LNCaP clone FGC (cell line): Measurements from ENCODE around the gene SLC45A1.

Experiments used
- DNase-seq: peaks from one replicate; pipeline ENCODE4 v3.0.0-alpha.2; 2011; ENCODE audit warnings: low read depth
- H3K4me3 ChIP-seq: 2 replicates; pipeline ENCODE4 v1.5.1; 2011; ENCODE audit warnings: mild to moderate bottlenecking, low read depth, low read length, control low read depth
- TF ChIP-seq, protein P1 (sequence below): IDR thresholded peaks from 2 replicates; pipeline ENCODE4 v1.5.1; 2012; ENCODE audit warnings: mild to moderate bottlenecking; ENCODE audit not compliant: control insufficient read depth, insufficient read depth; ENCODE audit errors: extremely low read depth

SLC45A1 gene

DNA sequence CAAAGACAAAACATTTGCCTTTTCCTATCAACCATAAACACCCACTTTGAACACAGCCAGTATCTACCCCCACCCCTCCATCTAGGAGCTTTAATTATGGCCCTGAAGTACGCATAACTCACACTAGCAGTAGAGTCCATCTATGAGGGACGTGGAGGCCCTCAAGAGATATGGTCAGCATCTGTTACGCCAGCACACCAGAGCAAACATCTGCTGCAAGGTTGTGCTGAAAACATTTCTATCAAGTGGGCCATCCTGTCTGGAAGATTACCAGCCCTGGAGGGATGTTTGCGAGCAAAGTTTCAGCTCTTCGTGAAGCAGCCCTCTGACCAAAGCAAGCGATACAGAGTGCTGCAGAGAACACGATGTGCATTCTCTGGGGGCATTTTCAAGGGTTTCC is 74.6 kb downstream of the SLC45A1 start:
- no peak overlapping the region for H3K4me3 ChIP-seq
- no peak for DNase-seq
- TF ChIP-seq, protein P1, sequence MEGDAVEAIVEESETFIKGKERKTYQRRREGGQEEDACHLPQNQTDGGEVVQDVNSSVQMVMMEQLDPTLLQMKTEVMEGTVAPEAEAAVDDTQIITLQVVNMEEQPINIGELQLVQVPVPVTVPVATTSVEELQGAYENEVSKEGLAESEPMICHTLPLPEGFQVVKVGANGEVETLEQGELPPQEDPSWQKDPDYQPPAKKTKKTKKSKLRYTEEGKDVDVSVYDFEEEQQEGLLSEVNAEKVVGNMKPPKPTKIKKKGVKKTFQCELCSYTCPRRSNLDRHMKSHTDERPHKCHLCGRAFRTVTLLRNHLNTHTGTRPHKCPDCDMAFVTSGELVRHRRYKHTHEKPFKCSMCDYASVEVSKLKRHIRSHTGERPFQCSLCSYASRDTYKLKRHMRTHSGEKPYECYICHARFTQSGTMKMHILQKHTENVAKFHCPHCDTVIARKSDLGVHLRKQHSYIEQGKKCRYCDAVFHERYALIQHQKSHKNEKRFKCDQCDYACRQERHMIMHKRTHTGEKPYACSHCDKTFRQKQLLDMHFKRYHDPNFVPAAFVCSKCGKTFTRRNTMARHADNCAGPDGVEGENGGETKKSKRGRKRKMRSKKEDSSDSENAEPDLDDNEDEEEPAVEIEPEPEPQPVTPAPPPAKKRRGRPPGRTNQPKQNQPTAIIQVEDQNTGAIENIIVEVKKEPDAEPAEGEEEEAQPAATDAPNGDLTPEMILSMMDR, result no peak
